GM19025 (cell line): ENCODE results near the gene FOXO3.
"Not testable (repeated sequence)": the region's sequence is repeated elsewhere in the genome, so short reads cannot be mapped to it uniquely, and the experiment has no call there.

ENCODE experiments used
- ATAC-seq: cut with Tn5 transposase; IDR thresholded peaks from one replicate; pipeline ENCODE4 v1.9.1; 2021; ENCODE audit warnings: mild to moderate bottlenecking, low read depth, moderate library complexity; ENCODE audit not compliant: unreplicated experiment

The FOXO3 gene

DNA sequence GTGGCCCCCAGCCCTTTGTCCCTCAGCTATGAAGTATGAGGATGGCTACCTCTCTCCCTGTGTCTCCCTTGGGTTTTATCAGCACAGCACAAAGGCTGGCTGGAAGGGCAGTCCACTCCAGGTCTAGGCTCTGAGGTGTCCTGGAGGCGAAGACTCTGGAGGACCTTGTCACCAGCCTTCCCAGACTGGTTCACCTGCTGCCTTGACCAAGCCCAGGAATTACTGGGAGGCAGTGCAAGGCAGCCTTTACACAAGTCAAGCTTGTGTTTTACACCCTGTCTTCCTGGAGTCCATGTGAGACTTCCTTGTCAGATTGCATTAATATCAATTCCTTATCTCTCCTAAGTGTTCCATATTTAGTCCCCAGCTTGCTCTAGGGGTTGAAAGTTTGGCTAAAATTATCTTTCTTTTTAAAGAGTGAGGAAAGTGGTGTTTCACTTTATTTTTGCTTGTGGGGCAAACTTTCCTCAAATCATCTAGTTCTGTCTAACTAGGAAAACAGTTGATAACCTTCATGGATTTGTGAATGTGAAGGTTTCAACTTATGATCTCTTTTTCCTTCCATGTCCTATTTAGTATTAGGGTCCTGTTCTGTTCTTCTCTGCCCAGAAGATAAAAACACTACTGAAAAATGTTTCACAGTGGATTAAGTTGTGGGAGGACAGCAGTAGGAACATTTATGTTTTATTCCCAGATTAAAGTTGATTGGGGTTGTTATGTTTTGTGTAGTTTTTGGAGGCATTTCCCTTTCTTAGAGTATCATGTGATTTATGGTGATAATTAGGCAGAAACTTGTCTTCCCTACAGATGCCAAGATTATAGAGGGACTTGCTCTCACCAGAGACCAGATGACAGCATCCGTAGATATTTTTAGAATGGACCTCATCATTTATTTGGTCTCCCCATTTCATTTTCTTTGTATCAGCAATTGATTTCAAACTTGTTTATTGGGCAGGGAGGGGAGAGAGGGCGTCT is 114.8 kb downstream of the FOXO3 start:
- no peak for ATAC-seq

DNA sequence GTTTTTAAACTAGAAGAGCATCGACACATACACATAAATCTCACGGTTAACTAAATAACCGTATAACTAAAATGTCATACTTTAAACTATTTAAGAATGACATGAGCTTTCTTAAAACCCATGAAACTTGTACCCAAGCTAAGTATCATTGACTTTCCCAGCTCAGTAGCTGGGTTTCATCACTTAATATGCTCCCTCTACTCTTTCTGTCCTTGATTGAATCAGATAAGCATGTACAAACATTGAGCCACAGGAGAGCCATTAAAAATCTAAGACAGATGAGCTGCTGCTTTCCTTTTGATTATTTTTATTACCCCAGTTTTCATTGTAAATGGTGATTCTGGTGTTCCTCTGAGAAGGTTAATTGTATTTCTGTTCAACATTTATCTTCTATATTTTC is 115.8 kb downstream of the FOXO3 start:
- ATAC-seq, result no peak

DNA sequence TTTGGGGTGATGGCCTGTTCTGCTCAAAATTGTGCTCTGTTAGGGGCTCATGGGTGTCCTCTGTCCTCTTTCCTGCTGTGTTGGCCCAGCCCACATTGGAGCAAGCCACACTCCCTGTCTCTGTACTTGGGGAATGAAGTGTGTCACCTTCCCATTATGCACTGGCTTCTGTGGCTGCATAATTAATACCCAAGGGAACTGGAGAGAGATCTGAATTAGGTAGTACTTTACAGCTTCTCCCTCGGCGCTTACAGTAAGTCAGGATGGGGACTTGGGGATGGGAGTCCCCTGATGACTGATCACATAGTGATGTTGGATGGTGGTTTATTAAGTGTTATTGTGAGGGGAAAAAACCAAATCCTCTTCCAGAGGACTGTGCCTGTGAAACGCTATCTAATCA is 116.6 kb downstream of the FOXO3 start:
- ATAC-seq, result no peak

DNA sequence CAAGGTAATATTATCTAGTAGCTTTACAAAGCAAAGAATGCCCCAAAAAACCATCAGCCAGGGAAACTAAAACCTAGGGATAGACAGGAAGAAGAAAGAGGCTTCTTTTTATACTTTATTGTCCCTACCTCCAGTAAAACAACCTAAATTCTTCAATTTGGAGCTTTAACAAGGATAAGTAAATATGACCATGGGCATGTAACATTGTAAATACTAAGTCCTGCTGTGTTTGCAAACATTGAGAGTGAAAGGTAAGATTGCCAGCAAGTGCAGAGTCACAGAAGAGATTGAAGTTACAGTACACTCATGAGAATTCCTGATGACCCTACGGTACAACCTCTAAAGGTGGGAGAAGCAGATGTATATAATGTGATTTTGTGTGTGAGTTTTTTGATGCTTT is 117.2 kb downstream of the FOXO3 start:
- no peak for ATAC-seq

DNA sequence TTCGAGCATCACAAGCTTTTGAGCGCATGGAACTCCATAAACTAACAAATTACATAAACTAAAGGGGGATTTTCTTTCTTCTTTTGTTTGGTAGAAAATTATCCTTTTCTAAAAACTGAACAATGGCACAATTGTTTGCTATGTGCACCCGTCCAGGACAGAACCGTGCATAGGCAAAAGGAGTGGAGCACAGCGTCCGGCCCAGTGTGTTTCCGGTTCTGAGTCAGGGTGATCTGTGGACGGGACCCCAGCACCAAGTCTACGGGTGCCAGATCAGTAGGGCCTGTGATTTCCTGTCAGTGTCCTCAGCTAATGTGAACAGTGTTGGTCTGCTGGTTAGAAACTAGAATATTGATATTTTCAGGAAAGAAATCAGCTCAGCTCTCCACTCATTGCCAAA is 119.6 kb downstream of the FOXO3 start:
- not testable (repeated sequence) for ATAC-seq

GRCh38 chr6:108681721-108682120 is 121.0 kb downstream of the FOXO3 start:
- not testable (repeated sequence) for ATAC-seq

GRCh38 chr6:108682383-108683119 is 121.8 kb downstream of the FOXO3 start:
- not testable (repeated sequence) for ATAC-seq

DNA sequence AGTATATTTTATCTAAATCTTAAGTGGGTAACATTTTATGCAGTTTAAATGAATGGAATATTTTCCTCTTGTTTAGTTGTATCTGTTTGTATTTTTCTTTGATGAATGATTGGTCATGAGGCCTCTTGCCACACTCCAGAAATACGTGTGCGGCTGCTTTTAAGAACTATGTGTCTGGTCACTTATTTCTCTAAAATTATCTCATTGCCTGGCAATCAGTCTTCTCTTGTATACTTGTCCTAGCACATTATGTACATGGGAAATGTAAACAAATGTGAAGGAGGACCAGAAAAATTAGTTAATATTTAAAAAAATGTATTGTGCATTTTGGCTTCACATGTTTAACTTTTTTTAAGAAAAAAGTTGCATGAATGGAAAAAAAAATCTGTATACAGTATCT is 123.3 kb downstream of the FOXO3 start:
- not testable (repeated sequence) for ATAC-seq

GRCh38 chr6:108684771-108685329 is 124.1 kb downstream of the FOXO3 start:
- ATAC-seq, result no peak

GRCh38 chr6:108685970-108686369 is 125.3 kb downstream of the FOXO3 start:
- no peak for ATAC-seq

GRCh38 chr6:108686896-108687295 is 126.2 kb downstream of the FOXO3 start:
- ATAC-seq, result no peak

DNA sequence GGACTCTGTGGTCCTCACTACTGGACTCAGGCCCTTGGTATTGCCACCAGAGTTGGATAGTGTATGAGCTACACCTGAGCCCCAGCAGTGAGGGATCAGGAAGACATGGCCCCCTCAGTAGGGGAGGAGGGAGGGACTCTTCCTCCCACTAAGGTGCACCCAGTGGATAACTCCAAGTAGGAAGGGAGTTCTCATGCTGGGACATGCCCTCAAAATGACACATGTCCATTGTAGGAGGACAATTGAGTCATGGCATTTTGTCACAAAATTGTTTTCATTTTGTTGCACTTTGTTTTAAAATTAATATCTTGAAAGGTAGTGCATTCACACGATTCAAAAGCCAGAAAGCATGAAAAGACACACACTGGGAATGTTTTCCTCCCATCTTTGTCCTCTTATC is 127.2 kb downstream of the FOXO3 start:
- ATAC-seq, result no peak

DNA sequence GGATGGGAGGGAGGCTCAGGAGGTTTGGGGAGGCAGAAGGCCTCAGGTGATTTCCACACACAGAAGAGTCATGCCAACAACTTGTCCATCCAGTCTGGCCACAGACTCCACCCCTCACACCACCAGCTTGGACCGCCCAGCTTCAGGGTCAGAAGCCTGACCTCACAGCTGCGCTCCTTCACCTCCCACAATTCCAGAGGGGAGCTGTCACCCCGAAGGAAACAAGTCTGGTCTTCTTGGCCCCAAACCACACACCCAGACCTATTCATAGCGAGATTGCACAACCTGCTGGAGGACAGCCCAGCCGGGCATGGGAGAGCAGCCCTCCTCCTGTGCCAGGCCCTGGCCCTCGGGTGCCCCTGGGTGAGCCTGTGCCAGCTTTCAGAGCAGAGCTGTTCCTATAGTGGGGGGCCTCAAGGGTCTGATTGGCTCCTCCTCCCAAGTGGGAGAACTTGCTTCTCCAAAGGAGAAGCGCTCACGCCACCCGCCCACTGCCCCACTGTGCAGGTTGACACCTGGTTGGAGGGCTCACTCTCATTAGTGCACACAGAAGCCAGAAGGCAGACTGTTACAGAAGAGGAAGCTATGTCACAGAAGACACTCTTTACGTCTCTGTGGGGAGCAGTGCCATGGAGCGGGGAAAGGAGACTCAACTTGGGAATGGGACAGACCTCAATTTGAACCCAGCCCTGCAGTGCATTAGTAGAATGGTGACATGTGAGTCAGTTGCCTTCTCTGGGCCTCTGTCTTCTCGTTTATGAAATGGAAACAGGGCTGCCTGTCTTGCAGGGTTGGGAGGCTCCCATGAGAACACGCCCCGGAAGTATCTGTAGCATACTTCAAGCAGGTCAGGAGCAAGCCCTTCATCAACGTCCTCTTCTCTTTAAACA is 128.8 kb downstream of the FOXO3 start:
- no peak for ATAC-seq

DNA sequence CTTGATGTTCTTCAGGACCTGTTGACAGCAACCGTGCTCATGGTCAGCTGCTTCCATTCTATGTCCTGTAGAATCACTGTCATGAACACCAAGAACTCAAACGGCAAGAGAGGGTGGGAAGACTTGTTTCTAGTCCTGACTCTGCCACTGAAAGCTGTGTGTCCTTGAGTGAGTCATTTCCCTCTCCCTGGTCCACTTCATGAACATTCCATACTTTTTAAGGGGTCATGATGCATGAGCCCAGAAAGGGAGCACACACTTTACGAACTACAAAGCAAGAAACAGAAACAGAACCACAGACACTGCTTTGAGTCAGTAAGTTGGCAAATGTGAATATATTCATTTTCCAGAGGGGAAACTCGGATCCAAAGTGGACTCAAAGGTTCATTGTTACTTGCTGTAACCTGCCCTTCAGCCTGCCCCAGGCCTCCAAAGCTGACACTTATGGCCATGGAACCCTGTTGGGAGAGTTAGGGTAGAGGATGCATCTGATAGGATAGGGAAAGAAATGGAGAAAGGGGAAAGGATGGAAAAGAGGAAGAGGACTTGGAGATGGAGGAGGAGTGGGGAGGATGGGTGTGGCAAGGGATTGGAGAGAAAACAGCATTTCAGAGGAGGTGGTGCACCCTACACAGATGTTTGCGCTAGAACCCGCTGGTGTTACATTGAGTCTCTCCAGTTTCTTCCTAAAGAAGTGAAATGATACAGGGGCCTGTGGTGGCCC is 129.8 kb downstream of the FOXO3 start:
- no peak for ATAC-seq

DNA sequence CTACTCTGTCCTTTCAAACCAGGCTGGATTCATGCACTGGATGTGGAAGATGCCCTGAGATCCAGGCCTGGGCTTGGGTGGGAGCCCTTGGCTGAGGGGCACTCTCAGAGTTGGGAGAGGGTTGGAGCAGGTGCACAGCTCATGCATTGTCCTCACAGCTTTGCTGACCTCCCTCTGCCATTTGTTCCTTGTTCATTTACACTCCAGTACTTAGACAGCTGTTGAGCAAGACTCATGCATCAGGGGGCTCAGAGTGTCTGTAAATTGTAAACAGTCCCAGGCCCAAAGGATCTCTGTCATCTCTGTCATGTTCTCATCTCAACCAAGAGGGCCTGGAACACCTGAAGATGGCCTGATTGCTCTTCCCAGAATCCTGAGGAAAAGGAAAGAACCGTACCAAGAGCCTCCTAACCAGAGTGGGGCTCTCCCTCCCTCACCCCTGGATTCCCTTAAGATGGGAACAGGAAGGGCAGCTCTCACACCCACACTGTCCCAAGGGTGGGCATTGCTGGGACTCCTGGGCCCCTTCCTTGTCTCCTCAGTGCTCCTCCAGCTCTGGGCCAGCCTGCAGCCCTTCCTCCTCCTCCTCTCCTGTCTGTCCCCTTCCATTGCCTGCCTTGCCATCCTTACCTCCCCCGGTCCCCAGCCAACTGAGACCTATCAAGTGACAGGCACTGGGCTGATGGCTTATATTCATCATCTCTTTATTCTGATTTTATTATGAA is 132.9 kb downstream of the FOXO3 start:
- no peak for ATAC-seq

- ATAC-seq, result no peak
Measured at GRCh38 chr6:108694816-108695215, 134.1 kb downstream of the FOXO3 start.

GRCh38 chr6:108697561-108698161 is 136.9 kb downstream of the FOXO3 start:
- ATAC-seq, result no peak

DNA sequence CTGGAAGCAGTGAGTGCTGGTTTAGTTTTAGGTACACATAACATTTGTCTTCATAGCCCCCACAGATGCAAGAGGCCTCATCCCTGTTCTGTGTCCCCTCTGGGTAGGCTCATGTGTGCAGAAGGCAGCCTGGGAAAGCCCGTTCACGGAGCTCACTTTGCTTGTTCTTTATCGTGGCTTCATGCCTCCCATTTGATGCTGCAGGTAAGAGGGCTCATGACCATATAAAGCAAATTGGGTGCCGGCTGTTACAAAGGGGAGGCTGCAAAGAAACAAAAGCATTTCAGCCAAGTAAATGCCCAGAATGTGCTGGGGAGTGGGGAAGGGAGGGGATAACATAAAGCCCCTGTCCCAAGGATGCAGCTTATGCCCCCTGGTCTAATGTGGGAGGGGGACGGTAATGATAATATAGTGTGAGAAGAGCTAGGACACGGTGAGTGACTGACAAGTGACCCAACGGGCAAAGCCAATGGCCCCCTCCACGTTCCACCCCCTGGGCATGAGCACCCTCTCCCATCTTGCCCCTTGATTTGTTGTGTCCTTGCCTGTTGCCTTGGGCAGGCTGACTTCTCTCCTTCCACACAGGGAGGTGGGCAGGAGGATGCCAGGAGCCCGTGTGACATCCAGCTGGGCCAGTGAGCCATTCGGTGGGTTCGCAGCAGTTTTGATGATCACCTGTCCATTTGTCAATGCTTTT is 138.0 kb downstream of the FOXO3 start:
- ATAC-seq, result no peak
